ENCODE results near the gene MALRD1.

GRCh38 chr10:19531324-19531723 lies 482.7 kb downstream of the MALRD1 start:
- TF ChIP-seq POLR2AphosphoS5 (IDR thresholded peaks at IDR 0.05) (no peak), POLR2A (IDR thresholded peaks at IDR 0.05) (no peak), CTCF (IDR thresholded peaks at IDR 0.05) (no peak)
